Psoas muscle (tissue), 8 donors: ENCODE measurements around the gene CCDC157. TPM values are rescaled to one million over a fixed set of nuclear protein-coding genes. Genes with fewer than 3 reads are reported as not detected.

Experiments used
- ATAC-seq, 4 donors: fragments of 200-7000 bp; cut with Tn5 transposase; one replicate each; pipeline ENCODE4 v1.9.1; 2020; ENCODE audit warnings: moderate library complexity in 3 of 4, mild to moderate bottlenecking in 2 of 4
- DNase-seq, 2 donors: peaks; one replicate each; pipeline ENCODE4 v3.0.0-alpha.2; 2020
- H3K27ac ChIP-seq: fragments of 200-600 bp; one replicate; pipeline ENCODE4 v1.8.0; 2022
- H3K27me3 ChIP-seq, 3 donors: fragments of 200-600 bp in 1 of 3; one replicate each; pipeline versions ENCODE4 v1.6.1 to v1.8.0; 2013 to 2022; ENCODE audit warnings: low read length in 2 of 3, mild to moderate bottlenecking in 2 of 3, moderate library complexity in 1 of 3; ENCODE audit not compliant: insufficient read depth in 3 of 3
- H3K36me3 ChIP-seq, 2 donors: fragments of 200-600 bp in 1 of 2; one replicate each; pipeline versions ENCODE4 v1.6.1 to v1.8.0; 2013 to 2022; ENCODE audit warnings: low read depth in 1 of 2, mild to moderate bottlenecking in 1 of 2, moderate library complexity in 1 of 2; ENCODE audit not compliant: insufficient read depth in 1 of 2
- H3K4me1 ChIP-seq: fragments of 200-600 bp; one replicate; pipeline ENCODE4 v1.8.0; 2022
- H3K4me3 ChIP-seq: fragments of 200-600 bp; one replicate; pipeline ENCODE4 v1.8.0; 2022; ENCODE audit warnings: mild to moderate bottlenecking
- H3K9me3 ChIP-seq: fragments of 200-600 bp; one replicate; pipeline ENCODE4 v1.8.0; 2022
- WGBS, 3 donors: extraction: QIAGEN DNeasy Blood & Tissue Kit; methylation state at CpG; one replicate each; pipeline versions ENCODE4 v1.1.6 to v1.1.7; 2013; 5-methylcytosine and 5-hydroxymethylcytosine counted together
- intact Hi-C, 2 donors: fragments of 100-400 bp; cut with DNase I; formaldehyde crosslinking; loops; one replicate each; pipeline versions ENCODE4 v1.11.0 to v1.14.2; 2022
- polyA plus RNA-seq, 3 donors: library from polyadenylated mRNA; stranded (reverse); fragments of 200-250 nt; gene quantifications; one replicate each; pipeline ENCODE4 v1.2.3, GENCODE V29; 2013
- total RNA-seq, 4 donors: library from RNA; stranded (reverse); fragmentation: NEBNext Ultra II Directional in 2 of 4; extraction: Animal tissue kit (Norgen Biotek cat#: 25700) in 2 of 4; gene quantifications; one replicate each; pipeline versions ENCODE4 v1.2.1 to v1.2.4, GENCODE V29; 2021 to 2023
- TF ChIP-seq, protein P1 (sequence below): fragments of 200-600 bp; IDR thresholded peaks from one replicate; pipeline ENCODE4 v1.8.0; 2022; ENCODE audit warnings: antibody characterized with exemption
- donor health status: healthy with polysubstance abuse.
- donor health status: DM: no; HTN: no; CAD: no; lungs with moderate emphysema.
- donor health status: Bipolar disorder and iron deficiency.
- donor health status: healthy.
- donor health status: DM: yes; HTN: yes; CAD: no.
- donor health status: DM: no; HTN: no; CAD: no.
- donor health status: DM: no; HTN: no; CAD: no.
- donor health status: DM: yes; HTN: yes; CAD: no.

The CCDC157 gene
- total and polyA plus RNA-seq, 7 donors: 0.17 to 2.6 (median 0.88) TPM

DNA sequence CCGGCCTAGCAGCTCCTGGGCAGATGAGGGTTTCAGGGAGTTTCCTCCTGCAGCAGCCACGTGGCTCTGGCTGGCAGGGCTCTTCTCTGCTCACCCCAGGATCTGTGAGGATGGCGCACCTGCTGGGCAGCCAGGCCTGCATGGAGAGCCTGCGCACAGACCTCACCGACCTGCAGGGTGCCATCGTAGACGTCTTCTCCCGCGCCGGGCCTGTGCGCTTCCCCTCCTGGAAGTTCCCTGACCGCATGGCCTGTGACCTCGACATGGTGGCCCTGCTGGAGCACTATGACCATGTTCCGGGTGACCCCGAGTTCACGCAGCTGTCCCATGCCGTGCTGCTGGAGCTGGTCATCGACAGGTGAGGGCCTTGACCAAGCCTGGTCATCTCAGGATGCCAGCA, 9.1 kb downstream of the CCDC157 start:
- no peaks in the 10 kb centered on the region for H3K27me3 ChIP-seq
- TF ChIP-seq, protein P1, sequence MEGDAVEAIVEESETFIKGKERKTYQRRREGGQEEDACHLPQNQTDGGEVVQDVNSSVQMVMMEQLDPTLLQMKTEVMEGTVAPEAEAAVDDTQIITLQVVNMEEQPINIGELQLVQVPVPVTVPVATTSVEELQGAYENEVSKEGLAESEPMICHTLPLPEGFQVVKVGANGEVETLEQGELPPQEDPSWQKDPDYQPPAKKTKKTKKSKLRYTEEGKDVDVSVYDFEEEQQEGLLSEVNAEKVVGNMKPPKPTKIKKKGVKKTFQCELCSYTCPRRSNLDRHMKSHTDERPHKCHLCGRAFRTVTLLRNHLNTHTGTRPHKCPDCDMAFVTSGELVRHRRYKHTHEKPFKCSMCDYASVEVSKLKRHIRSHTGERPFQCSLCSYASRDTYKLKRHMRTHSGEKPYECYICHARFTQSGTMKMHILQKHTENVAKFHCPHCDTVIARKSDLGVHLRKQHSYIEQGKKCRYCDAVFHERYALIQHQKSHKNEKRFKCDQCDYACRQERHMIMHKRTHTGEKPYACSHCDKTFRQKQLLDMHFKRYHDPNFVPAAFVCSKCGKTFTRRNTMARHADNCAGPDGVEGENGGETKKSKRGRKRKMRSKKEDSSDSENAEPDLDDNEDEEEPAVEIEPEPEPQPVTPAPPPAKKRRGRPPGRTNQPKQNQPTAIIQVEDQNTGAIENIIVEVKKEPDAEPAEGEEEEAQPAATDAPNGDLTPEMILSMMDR: no peak
- no peaks in the 10 kb centered on the region for H3K4me1 ChIP-seq
- no peak overlapping the region for H3K27ac ChIP-seq
- no peak overlapping the region for H3K4me3 ChIP-seq
- H3K36me3 ChIP-seq: peaks cover 0 to 3% of the 10 kb centered on the region in 2 donors
- DNase-seq (no peak), ATAC-seq (no peak)
- intact Hi-C loops: no loop called here
- no peaks in the 10 kb centered on the region for H3K9me3 ChIP-seq
- WGBS, 3 donors: 91 to 92% (median 92%) methylated on average over 15 to 18 of the region's 18 CpGs

DNA sequence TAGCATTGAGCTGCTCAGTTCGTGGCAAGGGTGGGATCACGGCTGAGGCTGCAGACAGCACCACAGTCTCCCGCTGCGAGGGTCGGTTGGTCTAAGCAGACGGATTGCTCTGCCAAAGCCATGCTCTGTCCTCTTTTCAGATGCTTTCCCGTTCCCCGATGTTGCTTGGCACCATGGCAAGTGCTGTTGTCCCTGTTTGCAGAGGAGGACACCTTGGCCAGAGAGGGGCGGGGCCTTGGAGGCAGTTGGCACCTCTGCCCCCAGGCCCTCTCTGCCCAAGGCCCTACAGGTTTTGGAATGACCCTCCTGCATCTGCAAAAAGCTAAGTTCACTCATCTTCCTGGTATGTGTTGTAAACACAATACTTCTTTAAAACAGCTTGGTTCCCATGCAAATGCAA, 11.6 kb downstream of the CCDC157 start:
- intact Hi-C loops: no loop called here
- WGBS, 3 donors: 84 to 91% (median 88%) methylated on average over 9 of the region's 9 CpGs
- Histone ChIP-seq H3K27me3 (no peaks in the 10 kb centered on the region), H3K9me3 (no peaks in the 10 kb centered on the region), H3K4me3 (no peak overlapping the region), H3K4me1 (no peaks in the 10 kb centered on the region), H3K27ac (no peak overlapping the region), H3K36me3 (peaks cover 0 to 3% of the 10 kb centered on the region in 2 donors)
- ATAC-seq (no peak), DNase-seq (no peak)
- TF ChIP-seq, protein P1: no peak

DNA sequence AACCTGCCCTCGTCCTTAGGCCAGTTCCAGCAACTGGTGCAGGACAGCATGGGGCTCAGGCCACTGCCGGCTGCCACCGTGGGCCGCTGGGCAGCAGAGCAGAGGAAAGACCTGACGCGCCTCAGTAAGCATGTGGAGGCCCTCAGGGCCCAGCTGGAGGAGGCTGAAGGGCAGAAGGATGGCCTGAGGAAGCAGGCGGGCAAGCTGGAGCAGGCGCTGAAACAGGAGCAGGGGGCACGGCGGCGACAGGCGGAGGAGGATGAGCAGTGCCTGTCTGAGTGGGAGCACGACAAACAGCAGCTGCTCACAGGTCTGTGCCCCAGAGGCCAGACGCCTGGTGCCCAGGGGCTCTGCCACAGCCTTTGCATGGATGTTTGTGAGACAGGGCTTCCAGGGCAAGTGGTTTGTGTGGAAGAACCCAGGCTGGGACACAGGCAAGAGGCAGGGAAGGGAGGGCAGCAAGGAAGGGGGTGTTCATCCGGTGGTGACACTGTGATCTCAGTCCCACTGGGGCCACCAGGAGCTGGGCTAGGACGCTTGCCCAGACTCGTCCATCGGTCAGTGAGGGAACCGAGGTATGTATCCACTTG, 13.9 kb downstream of the CCDC157 start:
- H3K9me3 ChIP-seq: no peaks in the 10 kb centered on the region
- TF ChIP-seq, protein P1: no peak
- no peak for ATAC-seq
- no peaks in the 10 kb centered on the region for H3K27me3 ChIP-seq
- no peak for DNase-seq
- H3K36me3 ChIP-seq: peaks cover 0 to 3% of the 10 kb centered on the region in 2 donors
- no peak overlapping the region for H3K4me3 ChIP-seq
- 58 to 65% (median 62%) methylated on average over 19 of the region's 19 CpGs for WGBS, 3 donors
- H3K27ac ChIP-seq: no peak overlapping the region
- intact Hi-C loops: no loop called here
- H3K4me1 ChIP-seq: no peaks in the 10 kb centered on the region

DNA sequence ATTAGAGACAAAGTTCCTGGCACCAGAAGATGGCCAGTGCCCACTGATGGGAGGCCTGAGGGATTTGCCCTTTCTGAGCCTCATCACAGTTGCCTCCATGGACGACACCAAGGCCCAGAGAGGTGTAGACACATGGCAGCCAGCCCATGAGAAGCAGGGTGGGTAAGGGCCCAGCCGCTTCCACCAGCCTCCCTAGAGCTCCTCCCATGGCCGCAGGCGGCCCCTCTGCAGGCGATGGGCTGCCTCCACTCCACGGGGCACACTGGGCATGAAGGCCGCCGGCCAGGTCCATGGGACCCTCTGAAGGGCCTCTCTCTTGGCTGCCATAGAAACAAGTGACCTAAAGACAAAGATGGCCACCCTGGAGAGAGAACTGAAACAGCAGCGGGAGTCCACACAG, 14.5 kb downstream of the CCDC157 start:
- Histone ChIP-seq H3K4me3 (no peak overlapping the region), H3K27ac (no peak overlapping the region), H3K9me3 (no peaks in the 10 kb centered on the region), H3K4me1 (no peaks in the 10 kb centered on the region), H3K36me3 (peaks cover 0 to under 1% of the 10 kb centered on the region in 2 donors), H3K27me3 (no peaks in the 10 kb centered on the region)
- ATAC-seq (no peak), DNase-seq (no peak)
- WGBS, 3 donors: 88 to 96% (median 92%) methylated on average over 9 of the region's 9 CpGs
- TF ChIP-seq, protein P1: no peak
- intact Hi-C loops: no loop called here

DNA sequence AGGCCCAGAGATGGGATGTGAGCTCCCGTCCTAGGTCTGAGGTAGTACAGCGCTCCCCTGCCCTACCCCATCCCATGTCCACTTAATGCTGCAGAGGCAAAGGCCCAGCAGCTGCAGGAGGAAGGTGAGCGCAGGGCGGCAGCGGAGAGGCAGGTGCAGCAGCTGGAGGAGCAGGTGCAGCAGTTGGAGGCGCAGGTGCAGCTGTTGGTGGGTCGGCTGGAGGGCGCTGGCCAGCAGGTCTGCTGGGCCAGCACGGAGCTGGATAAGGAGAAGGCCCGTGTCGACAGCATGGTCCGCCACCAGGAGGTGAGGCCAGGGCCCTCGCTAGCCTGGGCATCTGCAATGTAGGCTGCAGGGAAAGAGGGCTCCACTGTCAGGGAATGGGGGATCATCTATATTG, 15.2 kb downstream of the CCDC157 start:
- intact Hi-C loops: no loop called here
- Histone ChIP-seq H3K4me3 (no peak overlapping the region), H3K27me3 (no peaks in the 10 kb centered on the region), H3K36me3 (peaks cover 0 to 1% of the 10 kb centered on the region in 2 donors), H3K27ac (no peak overlapping the region), H3K4me1 (no peaks in the 10 kb centered on the region), H3K9me3 (no peaks in the 10 kb centered on the region)
- TF ChIP-seq, protein P1: no peak
- 74 to 79% (median 77%) methylated on average over 13 of the region's 13 CpGs for WGBS, 3 donors
- no peak for DNase-seq
- no peak for ATAC-seq
